Nephron (organoid): ENCODE data around the gene RAPGEF1.
A peak's percentile ranks its signal among the peaks of the same experiment; 100 is the strongest.

Source experiments
- H3K27ac Mint-ChIP-seq, 3 experiments: 2 replicates each; pipeline ENCODE4 v1.8.0; 2020; ENCODE audit warnings: mixed read lengths in 3 of 3, mild to moderate bottlenecking in 2 of 3, moderate library complexity in 1 of 3
- H3K27me3 Mint-ChIP-seq: 2 replicates; pipeline ENCODE4 v1.8.0; 2021; ENCODE audit warnings: low read depth, mild to moderate bottlenecking, moderate library complexity, mixed read lengths
- H3K36me3 Mint-ChIP-seq: 2 replicates; pipeline ENCODE4 v1.8.0; 2020; ENCODE audit warnings: low read depth, mixed read lengths
- H3K4me1 Mint-ChIP-seq: 2 replicates; pipeline ENCODE4 v1.8.0; 2020; ENCODE audit warnings: mixed read lengths
- H3K4me3 Mint-ChIP-seq, 3 experiments: 2 replicates each; pipeline ENCODE4 v1.8.0; 2020; ENCODE audit warnings: mild to moderate bottlenecking in 3 of 3, mixed read lengths in 3 of 3, moderate library complexity in 2 of 3
- H3K9me3 Mint-ChIP-seq: 2 replicates; pipeline ENCODE4 v1.8.0; 2020; ENCODE audit warnings: mixed read lengths
- CTCF ChIP-seq, 3 experiments: fragments of 200-600 bp; sonication (generic); IDR thresholded peaks; one replicate each; pipeline ENCODE4 v1.5.0; 2021; ENCODE audit warnings: antibody characterized with exemption in 3 of 3; ENCODE audit not compliant: unreplicated experiment in 3 of 3

The RAPGEF1 gene

DNA sequence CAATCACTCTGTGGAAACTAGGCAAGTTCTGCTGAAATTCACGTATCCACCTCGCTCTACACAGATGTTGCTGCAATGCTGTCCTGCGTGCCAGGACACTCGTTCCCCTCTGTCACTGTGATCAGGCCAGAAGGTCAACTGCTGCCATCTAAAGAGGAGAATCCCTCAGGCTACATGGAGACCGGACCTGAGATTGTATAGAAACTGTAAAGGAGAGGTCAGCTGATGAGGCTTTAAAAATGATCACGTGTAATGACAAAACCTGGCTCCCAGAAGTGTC, 114.4 kb downstream of the RAPGEF1 start:
- no peaks in the 10 kb centered on the region for H3K9me3 Mint-ChIP-seq
- H3K36me3 Mint-ChIP-seq, result peaks cover 45% of the 10 kb centered on the region
- TF ChIP-seq CTCF (IDR thresholded peaks at IDR 0.05; ENCODE audit: unreplicated experiment in 3 of 3), result no peak
- H3K27me3 Mint-ChIP-seq, result peaks cover 3% of the 10 kb centered on the region
- peak overlapping the region; percentile 66 to 81 (median 69) for H3K27ac Mint-ChIP-seq
- H3K4me3 Mint-ChIP-seq, result no peak overlapping the region
- peaks cover 49% of the 10 kb centered on the region for H3K4me1 Mint-ChIP-seq

DNA sequence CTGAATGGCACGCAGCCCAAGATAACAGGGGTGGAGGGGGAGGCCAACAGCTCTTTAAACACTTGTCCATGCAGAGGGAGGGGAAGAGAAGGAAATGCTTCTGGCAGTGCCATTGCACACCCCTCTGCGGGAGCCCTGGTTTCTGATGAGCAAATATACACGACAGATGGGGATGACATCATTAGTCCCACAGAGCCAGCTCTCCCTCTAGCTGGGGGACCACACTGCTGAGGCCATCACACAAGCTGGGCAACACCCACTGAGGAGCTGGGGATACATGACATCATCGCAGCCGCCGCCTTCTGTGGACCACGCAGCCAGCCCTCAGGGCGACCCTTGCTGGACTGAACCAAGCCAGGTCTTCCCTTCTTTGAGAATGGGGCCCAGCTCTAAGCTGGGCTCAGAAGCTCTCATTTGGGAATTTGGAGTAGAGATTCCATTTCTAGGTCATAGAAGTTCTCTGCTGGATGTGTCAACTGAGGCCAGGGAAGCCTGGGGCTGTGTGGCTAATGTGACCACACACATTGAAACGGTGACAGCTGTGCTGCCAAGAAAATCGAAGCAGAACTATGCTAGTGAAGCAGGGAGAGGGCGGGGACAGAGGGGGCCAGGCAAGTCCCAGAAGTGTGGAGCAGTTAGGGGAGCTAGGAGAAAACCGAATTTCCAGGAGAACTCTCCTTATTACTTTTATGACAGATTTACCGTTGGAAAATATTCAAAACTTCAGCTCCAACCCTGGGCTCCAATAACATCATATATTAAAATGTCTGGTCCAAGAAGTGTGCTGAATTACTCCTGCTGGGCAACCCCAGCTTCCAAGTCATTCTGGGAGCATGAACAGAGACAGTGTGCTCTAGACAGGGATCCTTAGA, 115.0 kb downstream of the RAPGEF1 start:
- Mint-ChIP-seq H3K4me1 (peaks cover 45% of the 10 kb centered on the region), H3K36me3 (peaks cover 46% of the 10 kb centered on the region), H3K27me3 (peaks cover 3% of the 10 kb centered on the region), H3K9me3 (no peaks in the 10 kb centered on the region), H3K27ac (peak overlapping the region; percentile 66 to 81 (median 69)), H3K4me3 (peak overlapping the region in 1 of 3 experiments; percentile 23)
- no peak for TF ChIP-seq CTCF (IDR thresholded peaks at IDR 0.05; ENCODE audit: unreplicated experiment in 3 of 3)

DNA sequence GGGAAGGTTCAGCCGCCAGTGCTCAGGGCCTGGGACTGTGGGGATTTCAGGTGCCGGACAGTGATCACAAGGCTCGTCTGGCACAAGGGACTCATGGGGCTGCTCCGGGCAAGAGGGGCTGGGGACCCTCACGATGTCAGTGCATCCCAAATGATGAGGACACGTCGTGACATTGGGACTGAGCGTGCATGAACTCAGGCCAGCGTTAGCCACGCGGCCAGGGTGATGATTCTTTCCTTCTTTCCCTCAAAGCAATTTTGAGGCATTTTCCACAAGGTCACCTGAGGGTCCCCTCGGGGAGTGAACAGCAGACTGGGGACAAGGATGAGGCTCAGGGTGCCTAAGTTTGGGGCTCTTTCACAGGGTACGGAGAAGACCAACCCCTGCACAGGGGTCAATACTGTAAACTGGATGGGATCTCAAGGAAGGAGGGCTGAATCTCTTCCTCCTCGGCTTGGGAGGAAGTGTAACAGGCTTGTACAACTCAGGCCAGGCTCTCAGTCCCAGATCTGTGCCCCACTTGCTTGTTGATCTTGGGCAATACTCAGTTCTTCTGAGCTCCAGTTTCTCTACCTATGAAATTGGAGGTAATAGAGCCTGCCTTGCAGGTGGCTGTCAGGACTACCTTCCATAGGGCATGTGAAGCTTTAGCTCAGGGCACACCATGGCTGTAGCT, 116.1 kb downstream of the RAPGEF1 start:
- H3K4me1 Mint-ChIP-seq, result peaks cover 47% of the 10 kb centered on the region

GRCh38 chr9:131622523-131622922, 117.4 kb downstream of the RAPGEF1 start:
- no peak overlapping the region for H3K27ac Mint-ChIP-seq
- no peaks in the 10 kb centered on the region for H3K9me3 Mint-ChIP-seq
- H3K4me1 Mint-ChIP-seq, result peaks cover 53% of the 10 kb centered on the region
- peaks cover 52% of the 10 kb centered on the region for H3K36me3 Mint-ChIP-seq
- H3K4me3 Mint-ChIP-seq, result no peak overlapping the region
- no peak for TF ChIP-seq CTCF (IDR thresholded peaks at IDR 0.05; ENCODE audit: unreplicated experiment in 3 of 3)
- H3K27me3 Mint-ChIP-seq, result peaks cover 3% of the 10 kb centered on the region

More for the DNA sequence above, 116.1 kb downstream of the RAPGEF1 start:
- no peak overlapping the region for H3K27ac Mint-ChIP-seq
- H3K36me3 Mint-ChIP-seq, result peaks cover 49% of the 10 kb centered on the region
- TF ChIP-seq CTCF (IDR thresholded peaks at IDR 0.05; ENCODE audit: unreplicated experiment in 3 of 3), result no peak
- H3K27me3 Mint-ChIP-seq, result peaks cover 3% of the 10 kb centered on the region
- no peak overlapping the region for H3K4me3 Mint-ChIP-seq
- no peaks in the 10 kb centered on the region for H3K9me3 Mint-ChIP-seq

GRCh38 chr9:131621551-131622358, 118.1 kb downstream of the RAPGEF1 start:
- Mint-ChIP-seq H3K27me3 (peaks cover 3% of the 10 kb centered on the region), H3K4me3 (no peak overlapping the region), H3K4me1 (peaks cover 55% of the 10 kb centered on the region), H3K9me3 (no peaks in the 10 kb centered on the region), H3K36me3 (peaks cover 56% of the 10 kb centered on the region), H3K27ac (peak overlapping the region in 1 of 3 experiments; percentile 42)
- TF ChIP-seq CTCF (IDR thresholded peaks at IDR 0.05; ENCODE audit: unreplicated experiment in 3 of 3), result no peak
